NCI-H2171 treated with DMSO at 0.1 percent for 48 hours (cell line): Measurements from ENCODE around the gene GYG1.

Source experiments
- DNase-seq: peaks from one replicate; lab custom pipeline; 2025; lab: John Stamatoyannopoulos, UW

GYG1 gene

GRCh38 chr3:149018247-149018646, 26.9 kb downstream of the GYG1 start:
- no peak for DNase-seq

GRCh38 chr3:149019580-149019979, 28.2 kb downstream of the GYG1 start:
- no peak for DNase-seq

GRCh38 chr3:149020196-149020838, 29.0 kb downstream of the GYG1 start:
- no peak for DNase-seq

GRCh38 chr3:149020839-149021252, 29.5 kb downstream of the GYG1 start:
- no peak for DNase-seq

- DNase-seq, result no peak
Observed at GRCh38 chr3:149021830-149022229, 30.5 kb downstream of the GYG1 start.

GRCh38 chr3:149023951-149024350, 32.6 kb downstream of the GYG1 start:
- no peak for DNase-seq

GRCh38 chr3:149026718-149027117, 35.4 kb downstream of the GYG1 start:
- peak; percentile 72 for DNase-seq

- no peak for DNase-seq
Observed at GRCh38 chr3:149031096-149031495, 39.8 kb downstream of the GYG1 start.

- no peak for DNase-seq
Observed at GRCh38 chr3:149037684-149038083, 46.3 kb downstream of the GYG1 start.

- DNase-seq, result no peak
Observed at GRCh38 chr3:149038322-149038721, 47.0 kb downstream of the GYG1 start.

- DNase-seq, result no peak
Observed at GRCh38 chr3:149042789-149043386, 51.5 kb downstream of the GYG1 start.

GRCh38 chr3:149044339-149045083, 53.2 kb downstream of the GYG1 start:
- DNase-seq, result no peak

- DNase-seq, result no peak
Observed at GRCh38 chr3:149055575-149055974, 64.2 kb downstream of the GYG1 start.

- DNase-seq, result no peak
Observed at GRCh38 chr3:149058198-149058597, 66.9 kb downstream of the GYG1 start.

- DNase-seq, result no peak
Observed at GRCh38 chr3:149058602-149059001, 67.3 kb downstream of the GYG1 start.

GRCh38 chr3:149061776-149062175, 70.4 kb downstream of the GYG1 start:
- no peak for DNase-seq

GRCh38 chr3:149067883-149068282, 76.5 kb downstream of the GYG1 start:
- DNase-seq, result no peak
